IMR-90 (cell line): ENCODE measurements around the gene SDC4. TPM values are rescaled to one million over a fixed set of nuclear protein-coding genes. Genes with fewer than 3 reads are reported as not detected.

Experiments
- ATAC-seq: fragments of 200-7000 bp; cut with Tn5 transposase; 2 replicates; pipeline ENCODE4 v1.9.1; 2020; ENCODE audit warnings: low read depth, mild to moderate bottlenecking, moderate library complexity
- BruUV-seq: library from RNA; stranded (reverse); fragments of 400-500 nt; replicated peaks from 2 replicates; lab custom pipeline; 2021; lab: Mats Ljungman, UMichigan
- CTCF ChIA-PET: fragments of 300-600 bp; formaldehyde crosslinking; extraction: SDS; loops from one replicate; lab custom pipeline; 2021; ENCODE audit warnings: antibody characterized with exemption; lab: Yijun Ruan, JAX
- POLR2A ChIA-PET: fragments of 300-600 bp; sonication (Branson Sonifier 250); formaldehyde crosslinking; loops from one replicate; lab custom pipeline; 2022; ENCODE audit warnings: antibody characterized with exemption; ENCODE audit not compliant: unreplicated experiment; lab: Charles Lee
- DNase-seq: peaks from one replicate; pipeline ENCODE4 v3.0.0; 2013
- H2AFZ ChIP-seq: replicated peaks from 2 replicates; pipeline ENCODE3; 2013; ENCODE audit warnings: low read length, mild to moderate bottlenecking; ENCODE audit not compliant: poor library complexity
- H2AK5ac ChIP-seq: 2 replicates; pipeline ENCODE4 v1.6.1; 2013; ENCODE audit warnings: low read depth, low read length, inconsistent platforms
- H2AK9ac ChIP-seq: replicated peaks from 2 replicates; pipeline ENCODE3; 2013; ENCODE audit warnings: mild to moderate bottlenecking, low read depth, low read length, moderate library complexity; ENCODE audit not compliant: poor library complexity
- H2BK120ac ChIP-seq: 2 replicates; pipeline ENCODE4 v1.6.1; 2013; ENCODE audit warnings: low read depth, low read length, inconsistent platforms
- H2BK15ac ChIP-seq: 3 replicates; pipeline ENCODE4 v1.6.1; 2013; ENCODE audit warnings: low read depth, low read length, inconsistent platforms
- H2BK20ac ChIP-seq: 2 replicates; pipeline ENCODE4 v1.6.1; 2013; ENCODE audit warnings: low read depth, mild to moderate bottlenecking, inconsistent platforms, low read length, moderate library complexity
- H2BK5ac ChIP-seq: 2 replicates; pipeline ENCODE4 v1.6.1; 2013; ENCODE audit warnings: mild to moderate bottlenecking, low read depth, low read length, inconsistent platforms; ENCODE audit not compliant: poor library complexity, severe bottlenecking
- H3K14ac ChIP-seq: replicated peaks from 2 replicates; pipeline ENCODE4 v1.6.1; 2013; ENCODE audit warnings: low read depth, low read length, inconsistent platforms
- H3K18ac ChIP-seq: 2 replicates; pipeline ENCODE4 v1.6.1; 2013; ENCODE audit warnings: low read depth, low read length, control low read depth
- H3K23ac ChIP-seq: 2 replicates; pipeline ENCODE4 v1.6.1; 2013; ENCODE audit warnings: low read depth, low read length, inconsistent platforms
- H3K27ac ChIP-seq: 2 replicates; pipeline ENCODE4 v1.5.1; 2013; ENCODE audit warnings: mild to moderate bottlenecking, control low read depth, low read length; ENCODE audit not compliant: insufficient read depth
- H3K27me3 ChIP-seq: 2 replicates; pipeline ENCODE4 v1.6.1; 2013; ENCODE audit warnings: low read length; ENCODE audit not compliant: control insufficient read depth, insufficient read depth
- H3K36me3 ChIP-seq: 2 replicates; pipeline ENCODE4 v1.6.1; 2013; ENCODE audit warnings: low read length, mixed read lengths; ENCODE audit not compliant: control insufficient read depth, insufficient read depth
- H3K4ac ChIP-seq: 2 replicates; pipeline ENCODE4 v1.6.1; 2013; ENCODE audit warnings: low read depth, low read length, inconsistent platforms
- H3K4me1 ChIP-seq: 2 replicates; pipeline ENCODE4 v1.6.1; 2013; ENCODE audit warnings: low read length, mixed read lengths; ENCODE audit not compliant: control insufficient read depth, insufficient read depth
- H3K4me2 ChIP-seq: 2 replicates; pipeline ENCODE4 v1.6.1; 2013; ENCODE audit warnings: low read depth, mild to moderate bottlenecking, control low read depth, low read length, moderate library complexity
- H3K4me3 ChIP-seq: 2 replicates; pipeline ENCODE4 v1.5.1; 2013; ENCODE audit warnings: low read depth, mild to moderate bottlenecking, control low read depth, low read length, moderate library complexity; ENCODE audit not compliant: insufficient read depth
- H3K56ac ChIP-seq: 2 replicates; pipeline ENCODE4 v1.6.1; 2013; ENCODE audit warnings: low read length, inconsistent platforms; ENCODE audit not compliant: insufficient read depth; ENCODE audit errors: extremely low read depth
- H3K79me1 ChIP-seq, 2 experiments: 2 replicates each; pipeline ENCODE4 v1.6.1; 2013; ENCODE audit warnings: low read length in 2 of 2, inconsistent platforms in 1 of 2, low read depth in 1 of 2
- H3K9ac ChIP-seq: 2 replicates; pipeline ENCODE4 v1.6.1; 2013; ENCODE audit warnings: low read depth, low read length, control low read depth
- H3K9me1 ChIP-seq: 2 replicates; pipeline ENCODE4 v1.6.1; 2013; ENCODE audit warnings: low read length, inconsistent platforms; ENCODE audit not compliant: insufficient read depth
- H3K9me3 ChIP-seq: 2 replicates; pipeline ENCODE4 v1.6.1; 2013; ENCODE audit warnings: low read length; ENCODE audit not compliant: control insufficient read depth, insufficient read depth
- H4K20me1 ChIP-seq: 2 replicates; pipeline ENCODE4 v1.6.1; 2013; ENCODE audit warnings: low read length, inconsistent platforms; ENCODE audit not compliant: insufficient read depth
- H4K5ac ChIP-seq: 2 replicates; pipeline ENCODE4 v1.6.1; 2013; ENCODE audit warnings: mild to moderate bottlenecking, low read depth, low read length, control low read depth
- H4K8ac ChIP-seq, 2 experiments: 2 replicates each; pipeline ENCODE4 v1.6.1; 2013; ENCODE audit warnings: low read depth in 2 of 2, low read length in 2 of 2, control low read depth in 1 of 2, inconsistent platforms in 1 of 2
- H4K91ac ChIP-seq: 2 replicates; pipeline ENCODE4 v1.6.1; 2013; ENCODE audit warnings: low read depth, low read length, inconsistent platforms; ENCODE audit not compliant: insufficient read depth
- MAZ ChIP-seq: IDR thresholded peaks from 2 replicates; pipeline ENCODE4 v1.6.1; 2012; ENCODE audit warnings: low read depth, mild to moderate bottlenecking, low read length, improper control_type of control experiment, moderate library complexity, borderline replicate concordance
- WGBS, 2 experiments: methylation state at CpG; one replicate each; pipeline versions ENCODE4 v1.1.5 to v1.1.7; 2013; ENCODE audit warnings: missing lambda C conversion rate in 2 of 2; ENCODE audit not compliant: insufficient read length in 1 of 2; ENCODE audit errors: extremely low coverage in 2 of 2; 5-methylcytosine and 5-hydroxymethylcytosine counted together
- dilution Hi-C: fragments of 300-500 bp; cut with HindIII; formaldehyde crosslinking; loops from one replicate; pipeline ENCODE4 v1.14.3; 2018; ENCODE audit warnings: low sequenced_read_pairs; ENCODE audit not compliant: unreplicated experiment
- in situ Hi-C: fragments of 300-500 bp; cut with MboI; formaldehyde crosslinking; loops from 3 replicates; pipeline ENCODE4 v1.14.3; 2019; ENCODE audit warnings: low sequenced_read_pairs, inconsistent platforms, mixed read lengths
- intact Hi-C: fragments of 100-400 bp; cut with micrococcal nuclease; formaldehyde crosslinking; loops from 2 replicates; pipeline ENCODE4 v1.10.0; 2022
- polyA plus RNA-seq, 3 experiments: library from polyadenylated mRNA; depleted of rRNA; stranded (reverse); fragments of >200 nt; gene quantifications; 2 replicates each; pipeline ENCODE4 v1.2.3, GENCODE V29; 2012; ENCODE audit warnings: low replicate concordance in 1 of 3
- total RNA-seq: library from RNA; depleted of rRNA; stranded (reverse); fragments of >200 nt; gene quantifications from 2 replicates; pipeline ENCODE4 v1.2.3, GENCODE V29; 2012

Gene SDC4
- total and polyA plus RNA-seq, 2 of the 4 experiments (the other 2 are of a cell fraction) = 203 to 265 TPM

DNA sequence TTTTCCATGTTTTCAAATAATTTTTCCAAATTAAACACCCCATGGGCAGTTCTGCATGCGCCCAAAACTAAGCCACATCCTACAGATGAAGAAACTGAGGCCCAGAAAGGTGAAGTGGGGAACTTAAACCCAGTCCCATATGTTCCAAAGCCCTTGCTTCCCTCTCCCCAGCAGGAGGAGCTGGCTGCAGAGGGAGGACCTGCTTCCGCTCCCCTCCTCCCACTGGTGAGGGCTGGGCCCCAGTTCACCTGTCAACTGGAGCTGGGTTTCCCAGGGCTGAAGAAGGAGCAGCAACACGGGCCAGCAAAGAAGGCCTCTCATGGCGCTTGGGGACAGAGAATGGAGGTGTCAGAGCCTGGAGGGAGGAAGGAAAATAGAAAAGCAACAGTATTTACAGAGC is 43.0 kb downstream of the SDC4 start:
- no peak overlapping the region for H2AK9ac ChIP-seq
- no peak overlapping the region for H2BK120ac ChIP-seq
- H4K20me1 ChIP-seq = no peaks in the 10 kb centered on the region
- ATAC-seq (no peak), DNase-seq (no peak)
- H2BK5ac ChIP-seq = no peak overlapping the region
- no peaks in the 10 kb centered on the region for H3K9me1 ChIP-seq
- no peak overlapping the region for H3K9ac ChIP-seq
- H2BK20ac ChIP-seq = no peak overlapping the region
- peaks cover 2% of the 10 kb centered on the region; the same call in 1 of the 2 replicates for H3K4me1 ChIP-seq
- dilution Hi-C loops = no loop called here
- no peak overlapping the region for H2AFZ ChIP-seq
- in situ Hi-C loops = no loop called here
- no peak overlapping the region for H3K23ac ChIP-seq
- no peak overlapping the region for H3K27ac ChIP-seq
- peaks cover 55% of the 10 kb centered on the region for H3K27me3 ChIP-seq
- H4K5ac ChIP-seq = no peak overlapping the region
- no peak for TF ChIP-seq MAZ
- H3K18ac ChIP-seq = no peak overlapping the region
- no peaks in the 10 kb centered on the region for H3K9me3 ChIP-seq
- no peak overlapping the region for H2BK15ac ChIP-seq
- intact Hi-C loops = no loop called here
- H2AK5ac ChIP-seq = no peak overlapping the region
- H3K14ac ChIP-seq = no peak overlapping the region
- H3K4me3 ChIP-seq = no peak overlapping the region
- no peak overlapping the region for H3K4me2 ChIP-seq
- no peaks in the 10 kb centered on the region for H3K36me3 ChIP-seq
- CTCF ChIA-PET = interaction anchor here (0.6 kb wide), 1 partner anchor 88 kb away, joined by 4 read pairs; no protein-coding TSS in a partner anchor
- no CpG with 5 or more reads among the region's 4 CpGs for WGBS, 2 experiments
- no peak overlapping the region for H3K4ac ChIP-seq
- no peak overlapping the region for H3K56ac ChIP-seq
- POLR2A ChIA-PET = no interaction called here
- no peaks in the 10 kb centered on the region for H3K79me1 ChIP-seq
- BruUV-seq = no TSS peak
- no peak overlapping the region for H4K8ac ChIP-seq
- H4K91ac ChIP-seq = no peak overlapping the region
